ENCODE data around the gene MASP2.
"Not testable (repeated sequence)": the region's sequence is repeated elsewhere in the genome, so short reads cannot be mapped to it uniquely, and the experiment has no call there.

Gene MASP2

GRCh38 chr1:10990828-10991227 lies 56.2 kb downstream of the MASP2 start:
- DNase-seq (ENCODE audit: low read depth in 3 of 3, low spot score in 1 of 3): no peak

GRCh38 chr1:10989920-10990516 lies 57.0 kb downstream of the MASP2 start:
- not testable (repeated sequence) for DNase-seq (ENCODE audit: low read depth in 3 of 3, low spot score in 1 of 3)

GRCh38 chr1:10989095-10989494 lies 57.9 kb downstream of the MASP2 start:
- no peak for DNase-seq (ENCODE audit: low read depth in 3 of 3, low spot score in 1 of 3)

- no peak for DNase-seq (ENCODE audit: low read depth in 3 of 3, low spot score in 1 of 3)
Measured at GRCh38 chr1:10987840-10988417, 59.1 kb downstream of the MASP2 start.

GRCh38 chr1:10986525-10986890 lies 60.5 kb downstream of the MASP2 start:
- no peak for DNase-seq (ENCODE audit: low read depth in 3 of 3, low spot score in 1 of 3)

GRCh38 chr1:10980841-10981727 lies 66.0 kb downstream of the MASP2 start:
- DNase-seq (ENCODE audit: low read depth in 3 of 3, low spot score in 1 of 3): no peak

- DNase-seq (ENCODE audit: low read depth in 3 of 3, low spot score in 1 of 3): no peak
Measured at GRCh38 chr1:10980094-10980577, 66.9 kb downstream of the MASP2 start.

GRCh38 chr1:10979483-10979920 lies 67.5 kb downstream of the MASP2 start:
- DNase-seq (ENCODE audit: low read depth in 3 of 3, low spot score in 1 of 3): no peak

- DNase-seq (ENCODE audit: low read depth in 3 of 3, low spot score in 1 of 3): no peak
Measured at GRCh38 chr1:10978719-10979118, 68.3 kb downstream of the MASP2 start.

Data from stimulated activated CD4-positive, alpha-beta T cell treated with anti-CD3 and anti-CD28 coated beads, TNF-alpha, amount 100 ng/mL, for 1 hour (primary cell).